Measurements from ENCODE around the gene OSCAR. TPM values are rescaled to one million over a fixed set of nuclear protein-coding genes. Genes with fewer than 3 reads are reported as not detected.

The OSCAR gene
- total and polyA plus RNA-seq, 2 of the 13 experiments (the other 11 are each of a cell fraction or from before 2014, with no cell fraction given), result 1.9 TPM; not detected in 1

DNA sequence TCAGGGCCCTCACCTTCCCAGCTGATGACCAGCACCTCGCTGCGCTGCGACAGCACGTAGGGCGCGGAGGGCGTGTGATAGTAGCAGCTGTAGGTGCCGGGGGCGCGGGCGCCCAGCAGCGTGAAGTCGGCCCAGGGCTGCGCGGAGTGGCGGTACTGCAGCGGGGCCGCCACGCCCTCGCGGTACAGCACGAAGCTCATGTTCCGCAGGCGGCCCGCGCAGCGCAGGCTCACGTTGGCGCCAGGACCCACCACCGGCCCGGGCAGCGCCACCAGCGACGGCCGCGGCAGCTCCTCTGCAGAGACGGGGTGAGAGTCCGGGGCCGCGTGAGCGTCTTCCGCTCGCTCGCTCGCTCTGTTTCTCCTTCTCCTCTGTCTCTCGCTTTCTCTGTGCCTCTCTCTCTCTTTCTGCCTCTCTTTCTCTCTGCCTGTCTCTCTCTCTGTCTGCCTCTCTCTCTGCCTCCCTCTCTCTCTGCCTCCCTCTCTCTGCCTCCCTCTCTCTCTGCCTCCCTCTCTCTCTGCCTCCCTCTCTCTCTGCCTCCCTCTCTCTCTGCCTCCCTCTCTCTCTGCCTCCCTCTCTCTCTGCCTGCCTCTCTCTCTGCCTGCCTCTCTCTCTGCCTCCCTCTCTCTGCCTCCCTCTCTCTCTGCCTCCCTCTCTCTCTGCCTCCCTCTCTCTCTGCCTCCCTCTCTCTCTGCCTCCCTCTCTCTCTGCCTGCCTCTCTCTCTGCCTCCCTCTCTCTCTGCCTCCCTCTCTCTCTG lies 4.6 kb downstream of the OSCAR start (continued):
- TF ChIP-seq, protein P1, sequence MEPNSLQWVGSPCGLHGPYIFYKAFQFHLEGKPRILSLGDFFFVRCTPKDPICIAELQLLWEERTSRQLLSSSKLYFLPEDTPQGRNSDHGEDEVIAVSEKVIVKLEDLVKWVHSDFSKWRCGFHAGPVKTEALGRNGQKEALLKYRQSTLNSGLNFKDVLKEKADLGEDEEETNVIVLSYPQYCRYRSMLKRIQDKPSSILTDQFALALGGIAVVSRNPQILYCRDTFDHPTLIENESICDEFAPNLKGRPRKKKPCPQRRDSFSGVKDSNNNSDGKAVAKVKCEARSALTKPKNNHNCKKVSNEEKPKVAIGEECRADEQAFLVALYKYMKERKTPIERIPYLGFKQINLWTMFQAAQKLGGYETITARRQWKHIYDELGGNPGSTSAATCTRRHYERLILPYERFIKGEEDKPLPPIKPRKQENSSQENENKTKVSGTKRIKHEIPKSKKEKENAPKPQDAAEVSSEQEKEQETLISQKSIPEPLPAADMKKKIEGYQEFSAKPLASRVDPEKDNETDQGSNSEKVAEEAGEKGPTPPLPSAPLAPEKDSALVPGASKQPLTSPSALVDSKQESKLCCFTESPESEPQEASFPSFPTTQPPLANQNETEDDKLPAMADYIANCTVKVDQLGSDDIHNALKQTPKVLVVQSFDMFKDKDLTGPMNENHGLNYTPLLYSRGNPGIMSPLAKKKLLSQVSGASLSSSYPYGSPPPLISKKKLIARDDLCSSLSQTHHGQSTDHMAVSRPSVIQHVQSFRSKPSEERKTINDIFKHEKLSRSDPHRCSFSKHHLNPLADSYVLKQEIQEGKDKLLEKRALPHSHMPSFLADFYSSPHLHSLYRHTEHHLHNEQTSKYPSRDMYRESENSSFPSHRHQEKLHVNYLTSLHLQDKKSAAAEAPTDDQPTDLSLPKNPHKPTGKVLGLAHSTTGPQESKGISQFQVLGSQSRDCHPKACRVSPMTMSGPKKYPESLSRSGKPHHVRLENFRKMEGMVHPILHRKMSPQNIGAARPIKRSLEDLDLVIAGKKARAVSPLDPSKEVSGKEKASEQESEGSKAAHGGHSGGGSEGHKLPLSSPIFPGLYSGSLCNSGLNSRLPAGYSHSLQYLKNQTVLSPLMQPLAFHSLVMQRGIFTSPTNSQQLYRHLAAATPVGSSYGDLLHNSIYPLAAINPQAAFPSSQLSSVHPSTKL (CRISPR knock-in tag; IDR thresholded peaks at IDR 0.05), result peak; percentile 19; the same call in 1 of the 2 replicates
- TF ChIP-seq KLF12 (CRISPR knock-in tag; IDR thresholded peaks at IDR 0.05; ENCODE audit: borderline replicate concordance), result 0 out of 2 replicates have a peak, but pooled peaks have one; percentile 29
- 0 out of 2 replicates have a peak, but pooled peaks have one; percentile 16 for TF ChIP-seq ETV5 (CRISPR knock-in tag; IDR thresholded peaks at IDR 0.05; ENCODE audit: borderline replicate concordance)

DNA sequence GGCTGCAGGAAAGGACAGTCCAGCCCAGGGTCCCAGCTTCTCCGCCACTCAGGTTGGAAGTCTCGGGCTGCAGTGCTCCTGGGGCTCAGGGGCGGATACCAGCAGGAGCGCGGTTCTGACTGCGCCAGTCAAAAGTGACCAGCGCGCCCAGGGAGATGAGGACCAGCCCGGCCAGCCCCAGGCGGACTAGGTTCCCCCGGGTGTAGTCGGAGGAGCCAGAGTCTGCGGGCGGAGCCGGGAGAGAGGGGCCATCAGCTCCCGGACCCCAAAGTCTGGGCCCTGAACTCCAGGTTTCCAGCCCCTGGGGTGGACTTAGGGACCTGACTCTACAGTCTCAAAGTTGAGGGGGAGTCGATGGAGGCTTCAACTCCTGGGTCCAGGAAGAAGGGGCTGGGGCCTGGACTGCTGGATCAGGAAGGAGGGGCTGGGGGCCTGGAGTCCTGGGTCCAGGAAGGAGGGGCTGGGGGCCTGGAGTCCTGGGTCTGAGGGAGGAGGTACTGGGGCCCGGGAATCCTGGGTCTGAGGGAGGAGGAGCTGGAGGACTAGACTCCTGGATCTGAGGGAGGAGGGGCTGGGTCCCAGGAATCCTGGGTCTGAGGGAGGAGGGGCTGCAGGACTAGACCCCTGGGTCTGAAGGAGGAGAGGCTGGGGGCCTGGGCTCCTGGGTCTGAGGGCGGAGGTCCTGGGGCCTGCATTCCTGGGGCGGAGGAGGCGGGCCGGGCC lies 5.3 kb downstream of the OSCAR start:
- peak overlapping the region; percentile 90 for H3K4me2 ChIP-seq (ENCODE audit: low read depth, low read length)
- no peak overlapping the region for H3K9ac ChIP-seq (ENCODE audit: insufficient read depth, low read depth, low read length)
- 83% methylated on average over 14 of the region's 22 CpGs for WGBS (ENCODE audit: low lambda C conversion rate)
- H4K20me1 ChIP-seq (ENCODE audit: insufficient read depth, low read length), result no peaks in the 10 kb centered on the region
- intact Hi-C loops (cut with micrococcal nuclease; ENCODE audit: unreplicated experiment) (no loop called here), in situ Hi-C loops (cut with HindIII; ENCODE audit: extremely low pct_ligation_motif_present, low pct_unique_long_range_greater_than_20kb) (no loop called here)
- POLR2A ChIA-PET, result interaction anchor here (1.4 to 2.5 kb wide), 3 partner anchors 20 to 41 kb away, joined by 3 to 9 read pairs (median 5); partner anchors contain the start of genes CNOT3, PRPF31 and TFPT
- FAIRE-seq, result no peak
- no peak for DNase-seq (ENCODE audit: low spot score)
- no peaks in the 10 kb centered on the region for H3K9me3 ChIP-seq (ENCODE audit: low read length)
- no peak overlapping the region for H2AFZ ChIP-seq (ENCODE audit: low read length)
- no peak overlapping the region for H3K27ac ChIP-seq (ENCODE audit: extremely low read length, insufficient read depth, low read length)
- H3K36me3 ChIP-seq (replicated peaks in 1 of 2; ENCODE audit: control insufficient read depth in 1 of 2, insufficient read depth in 2 of 2, low read length in 2 of 2), result no peaks in the 10 kb centered on the region
- peaks cover 0 to 16% of the 10 kb centered on the region in 2 experiments; a peak in 1 of 5 replicates for H3K27me3 ChIP-seq (ENCODE audit: control insufficient read depth in 1 of 2, insufficient read depth in 2 of 2, low read length in 2 of 2)
- H3K4me3 ChIP-seq (replicated peaks in 1 of 3; ENCODE audit: insufficient read depth in 1 of 3, low read depth in 2 of 3, low read length in 3 of 3), result peak overlapping the region in 2 of 3 experiments; percentile 31 to 66; a peak in 3 of 6 replicates
- peaks cover 18% of the 10 kb centered on the region for H3K4me1 ChIP-seq (ENCODE audit: insufficient read depth, low read length)
- CTCF ChIA-PET (ENCODE audit: low intra/inter-chr PET ratio, low total read pairs), result no interaction called here
- no peaks in the 10 kb centered on the region for H3K79me2 ChIP-seq (ENCODE audit: insufficient read depth, low read length)
- ATAC-seq, result no peak
- no TSS peak for BruUV-seq (replicated peaks)
- 0 out of 2 replicates have a peak, but pooled peaks have one; percentile 8 for TF ChIP-seq ZNF709 (CRISPR knock-in tag; IDR thresholded peaks at IDR 0.05)
- TF ChIP-seq ZNF225 (CRISPR knock-in tag; IDR thresholded peaks at IDR 0.05), result no peak
- no peak for TF ChIP-seq DMTF1 (CRISPR knock-in tag; IDR thresholded peaks at IDR 0.05)
- TF ChIP-seq ZNF784 (CRISPR knock-in tag; IDR thresholded peaks at IDR 0.05; ENCODE audit: borderline replicate concordance), result no peak
